H1 (cell line): ENCODE results near the gene MADD. TPM values are rescaled to one million over a fixed set of nuclear protein-coding genes. Genes with fewer than 3 reads are reported as not detected.

ENCODE experiments used
- CTCF ChIA-PET: fragments of 300-600 bp; sonication (Branson Sonifier 250); formaldehyde crosslinking; loops from one replicate; lab custom pipeline; 2021; ENCODE audit not compliant: partially characterized antibody; lab: Charles Lee
- POLR2A ChIA-PET: fragments of 300-600 bp; sonication (Branson Sonifier 250); formaldehyde crosslinking; loops from one replicate; lab custom pipeline; 2021; ENCODE audit warnings: inconsistent platforms; ENCODE audit not compliant: partially characterized antibody; lab: Charles Lee
- DNase-seq, 2 experiments: peaks; one replicate each; pipeline versions ENCODE4 v3.0.0 to v3.0.0-alpha.2; 2010 to 2022; ENCODE audit warnings: low spot score in 2 of 2, low read depth in 1 of 2, mixed read lengths in 1 of 2
- FAIRE-seq: peaks from 2 replicates; lab custom pipeline; 2011; peaks lifted over from hg19 to GRCh38; lab: Jason Lieb, UNC
- H2AFZ ChIP-seq: 2 replicates; pipeline ENCODE4 v1.8.1; 2012; ENCODE audit warnings: low read length, inconsistent platforms
- H2AK5ac ChIP-seq: 2 replicates; pipeline ENCODE4 v1.6.1; 2013; ENCODE audit warnings: low read depth, low read length
- H2BK120ac ChIP-seq: replicated peaks from 2 replicates; pipeline ENCODE3; 2013; ENCODE audit warnings: low read depth, low read length, inconsistent platforms
- H2BK12ac ChIP-seq: 2 replicates; pipeline ENCODE4 v1.6.1; 2013; ENCODE audit warnings: low read depth, low read length
- H2BK15ac ChIP-seq: 2 replicates; pipeline ENCODE4 v1.6.1; 2013; ENCODE audit warnings: low read length
- H2BK20ac ChIP-seq: 2 replicates; pipeline ENCODE4 v1.6.1; 2013; ENCODE audit warnings: low read length
- H2BK5ac ChIP-seq: 2 replicates; pipeline ENCODE4 v1.6.1; 2013; ENCODE audit warnings: low read depth, low read length
- H3K14ac ChIP-seq: 2 replicates; pipeline ENCODE4 v1.6.1; 2013; ENCODE audit warnings: inconsistent platforms; ENCODE audit not compliant: insufficient read length
- H3K18ac ChIP-seq: 2 replicates; pipeline ENCODE4 v1.6.1; 2013; ENCODE audit warnings: low read length; ENCODE audit errors: extremely low read depth
- H3K23ac ChIP-seq: 2 replicates; pipeline ENCODE4 v1.6.1; 2013; ENCODE audit warnings: inconsistent platforms; ENCODE audit not compliant: insufficient read length
- H3K23me2 ChIP-seq: 2 replicates; pipeline ENCODE4 v1.6.1; 2013; ENCODE audit warnings: low read depth, low read length
- H3K27ac ChIP-seq: 2 replicates; pipeline ENCODE4 v1.6.1; 2011; ENCODE audit warnings: low read depth, low read length, inconsistent platforms
- H3K27me3 ChIP-seq, 4 experiments: replicated peaks in 1 of 4; 1 replicate in 1 of 4; 2 replicates in 3 of 4; pipeline versions ENCODE4 v1.6.1 to v1.8.1; 2011 to 2013; ENCODE audit warnings: low read length in 3 of 4, mild to moderate bottlenecking in 3 of 4, inconsistent platforms in 2 of 4, mixed read lengths in 2 of 4, moderate library complexity in 1 of 4; ENCODE audit not compliant: control insufficient read depth in 3 of 4, insufficient read depth in 3 of 4; ENCODE audit errors: extremely low read depth in 1 of 4
- H3K36me3 ChIP-seq, 4 experiments: 2 replicates each; pipeline versions ENCODE4 v1.6.1 to v1.8.1; 2011 to 2013; ENCODE audit warnings: mild to moderate bottlenecking in 4 of 4, low read length in 3 of 4, moderate library complexity in 2 of 4, control low read depth in 1 of 4, inconsistent platforms in 1 of 4; ENCODE audit not compliant: insufficient read depth in 4 of 4, control insufficient read depth in 2 of 4
- H3K4ac ChIP-seq: replicated peaks from 2 replicates; pipeline ENCODE3; 2013; ENCODE audit warnings: low read length, low read depth, mixed read lengths, inconsistent platforms; ENCODE audit not compliant: insufficient read length
- H3K4me1 ChIP-seq, 4 experiments: replicated peaks in 1 of 4; 1 replicate in 1 of 4; 2 replicates in 3 of 4; pipeline versions ENCODE4 v1.6.1 to v1.8.1; 2011 to 2013; ENCODE audit warnings: low read length in 3 of 4, inconsistent platforms in 2 of 4, mixed read lengths in 1 of 4; ENCODE audit not compliant: insufficient read depth in 4 of 4, control insufficient read depth in 3 of 4
- H3K4me2 ChIP-seq, 2 experiments: 2 replicates each; pipeline versions ENCODE4 v1.6.1 to v1.8.1; 2011 to 2013; ENCODE audit warnings: low read depth in 2 of 2, low read length in 2 of 2, control low read depth in 1 of 2, inconsistent platforms in 1 of 2, mild to moderate bottlenecking in 1 of 2; ENCODE audit not compliant: insufficient read depth in 1 of 2
- H3K4me3 ChIP-seq, 4 experiments: fragments of 200-600, 300-600 bp in 1 of 4; sonication (generic), shearing (Covaris generic), sonication (Bioruptor Twin) in 1 of 4; 2 replicates each; pipeline versions ENCODE4 v1.5.1 to v1.8.1; 2011 to 2016; ENCODE audit warnings: low read length in 4 of 4, low read depth in 3 of 4, control low read depth in 2 of 4, inconsistent platforms in 2 of 4, mild to moderate bottlenecking in 2 of 4, mixed read lengths in 1 of 4, moderate library complexity in 1 of 4; ENCODE audit not compliant: insufficient read depth in 2 of 4; ENCODE audit errors: extremely low read depth in 1 of 4
- H3K56ac ChIP-seq: replicated peaks from 2 replicates; pipeline ENCODE3; 2013; ENCODE audit warnings: low read depth, mild to moderate bottlenecking, mixed read lengths, low read length, inconsistent platforms; ENCODE audit not compliant: insufficient read length
- H3K79me1 ChIP-seq: 2 replicates; pipeline ENCODE4 v1.6.1; 2013; ENCODE audit warnings: low read depth, low read length, control low read depth
- H3K79me2 ChIP-seq, 2 experiments: 2 replicates each; pipeline versions ENCODE4 v1.6.1 to v1.8.1; 2012 to 2013; ENCODE audit warnings: low read length in 2 of 2, mild to moderate bottlenecking in 2 of 2, inconsistent platforms in 1 of 2; ENCODE audit not compliant: insufficient read depth in 2 of 2, control insufficient read depth in 1 of 2
- H3K9ac ChIP-seq, 4 experiments: replicated peaks in 1 of 4; 1 replicate in 1 of 4; 2 replicates in 3 of 4; pipeline versions ENCODE4 v1.6.1 to v1.8.1; 2011 to 2013; ENCODE audit warnings: low read depth in 3 of 4, low read length in 3 of 4, control low read depth in 2 of 4, mild to moderate bottlenecking in 2 of 4, moderate library complexity in 2 of 4, inconsistent platforms in 1 of 4; ENCODE audit errors: extremely low read depth in 1 of 4
- H3K9me3 ChIP-seq, 2 experiments: 2 replicates each; pipeline versions ENCODE4 v1.6.1 to v1.8.1; 2012 to 2013; ENCODE audit warnings: mild to moderate bottlenecking in 2 of 2, moderate library complexity in 2 of 2, control low read depth in 1 of 2, inconsistent platforms in 1 of 2, low read depth in 1 of 2, low read length in 1 of 2, mixed read lengths in 1 of 2; ENCODE audit not compliant: insufficient read depth in 2 of 2
- H4K20me1 ChIP-seq, 2 experiments: replicated peaks in 1 of 2; 2 replicates each; pipeline versions ENCODE3 to v1.8.1; 2011 to 2013; ENCODE audit warnings: inconsistent platforms in 2 of 2, low read length in 2 of 2, mild to moderate bottlenecking in 1 of 2; ENCODE audit not compliant: insufficient read depth in 2 of 2, control insufficient read depth in 1 of 2
- H4K5ac ChIP-seq: 2 replicates; pipeline ENCODE4 v1.6.1; 2013; ENCODE audit warnings: low read length, low read depth, mixed read lengths, inconsistent platforms; ENCODE audit not compliant: insufficient read length
- H4K8ac ChIP-seq: 2 replicates; pipeline ENCODE4 v1.8.0; 2013; ENCODE audit warnings: mild to moderate bottlenecking, moderate library complexity, low read length, inconsistent platforms; ENCODE audit not compliant: insufficient read depth; ENCODE audit errors: extremely low read depth
- H4K91ac ChIP-seq: replicated peaks from 2 replicates; pipeline ENCODE3; 2013; ENCODE audit warnings: low read length, mixed read lengths, inconsistent platforms; ENCODE audit not compliant: insufficient read length
- CTBP2 ChIP-seq: IDR thresholded peaks from 2 replicates; pipeline ENCODE4 v1.7.0; 2011; ENCODE audit warnings: borderline replicate concordance, mild to moderate bottlenecking, moderate library complexity, mixed read lengths, low read length; ENCODE audit not compliant: insufficient read depth, insufficient read length
- FOSL1 ChIP-seq: IDR thresholded peaks from 2 replicates; pipeline ENCODE4 v1.6.1; 2011; ENCODE audit warnings: mild to moderate bottlenecking, low read depth, low read length, moderate library complexity; ENCODE audit not compliant: insufficient read depth
- HDAC2 ChIP-seq, 2 experiments: fragments of 300-600 bp in 1 of 2; sonication (generic) in 1 of 2; IDR thresholded peaks; 2 replicates each; pipeline ENCODE4 v1.6.1; 2011 to 2012; ENCODE audit warnings: low read depth in 2 of 2, low read length in 2 of 2, mild to moderate bottlenecking in 2 of 2, moderate library complexity in 2 of 2, borderline replicate concordance in 1 of 2, inconsistent platforms in 1 of 2
- SP1 ChIP-seq: IDR thresholded peaks from 2 replicates; pipeline ENCODE4 v1.6.1; 2011; ENCODE audit warnings: low read depth, low read length
- TAF7 ChIP-seq: optimal IDR thresholded peaks from 2 replicates; pipeline ENCODE3; 2011; ENCODE audit warnings: low read depth, mild to moderate bottlenecking, inconsistent platforms, low read length, moderate library complexity, borderline replicate concordance
- TEAD4 ChIP-seq: IDR thresholded peaks from 2 replicates; pipeline ENCODE4 v1.6.1; 2012; ENCODE audit warnings: low read depth, low read length, inconsistent platforms, mixed read lengths
- WGBS, 2 experiments: shearing (Covaris generic) in 1 of 2; methylation state at CpG; one replicate each; pipeline versions ENCODE4 v1.1.6 to v1.1.7; 2013 to 2015; ENCODE audit warnings: low lambda C conversion rate in 2 of 2, mixed read lengths in 2 of 2, inconsistent platforms in 1 of 2, low coverage in 1 of 2, missing lambda C conversion rate in 1 of 2; ENCODE audit not compliant: insufficient replicate concordance in 2 of 2, insufficient coverage in 1 of 2, insufficient read length in 1 of 2; ENCODE audit errors: extremely low coverage in 1 of 2, missing lambda C conversion rate in 1 of 2; 5-methylcytosine and 5-hydroxymethylcytosine counted together
- polyA plus RNA-seq, 7 experiments: library from polyadenylated mRNA; depleted of rRNA in 3 of 7; stranded (reverse) in 5 of 7; unstranded in 2 of 7; fragments of >200 nt in 5 of 7; fragments of 200-250 nt in 2 of 7; gene quantifications; 1 replicate in 5 of 7; 2 replicates in 1 of 7; 4 replicates in 1 of 7; pipeline versions ENCODE4 v1.2.1 to v1.2.3, GENCODE V29; 2011 to 2013; ENCODE audit warnings: missing spikeins in 2 of 7, mixed read lengths in 2 of 7
- total RNA-seq: library from RNA; stranded (reverse); fragmentation: NEBNext Ultra II Directional; extraction: Animal tissue kit (Norgen Biotek cat#: 25700); gene quantifications from 2 replicates; pipeline ENCODE4 v1.2.1, GENCODE V29; 2021

Gene MADD
- total and polyA plus RNA-seq, 2 of the 8 experiments (the other 6 are each of a cell fraction or from before 2014, with no cell fraction given), result 32.5 to 45.4 TPM

DNA sequence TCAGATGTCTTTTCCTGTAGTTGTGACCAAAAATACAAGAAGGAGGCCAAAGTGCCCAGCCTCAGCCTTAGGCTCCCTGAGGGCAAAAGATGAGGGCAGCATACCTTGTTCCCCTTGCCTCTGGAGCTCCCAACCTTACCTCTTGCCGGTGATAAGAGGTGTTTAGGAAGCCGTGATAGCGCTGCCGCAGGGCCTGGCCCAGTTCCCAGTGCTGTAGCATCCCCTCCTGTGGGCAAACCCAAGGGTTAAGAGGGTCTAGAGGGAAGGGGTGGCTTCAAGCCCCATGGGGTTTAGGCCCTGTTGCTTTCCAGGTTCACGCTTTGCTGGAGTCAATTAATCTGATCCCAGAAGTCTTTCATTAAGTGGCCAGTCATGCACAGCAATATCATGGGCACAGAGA lies 22.4 kb upstream of the MADD start:
- DNase-seq, result no peak
- Histone ChIP-seq H2AK5ac (no peak overlapping the region), H2BK20ac (no peak overlapping the region), H3K14ac (no peak overlapping the region), H3K18ac (no peak overlapping the region), H3K9ac (peak overlapping the region in 1 of 4 experiments; percentile 94; a peak in 1 of 7 replicates), H3K4me3 (peak overlapping the region in 2 of 4 experiments; percentile 42 to 90; a peak in 2 of 8 replicates), H2BK5ac (no peak overlapping the region), H3K23ac (no peak overlapping the region), H3K79me1 (no peaks in the 10 kb centered on the region), H3K56ac (no peak overlapping the region), H3K36me3 (peaks cover 4 to 19% (median 7%) of the 10 kb centered on the region in 4 experiments), H2AFZ (no peak overlapping the region), H4K8ac (no peak overlapping the region), H2BK120ac (no peak overlapping the region), H3K27me3 (no peaks in the 10 kb centered on the region), H3K23me2 (peaks cover 11% of the 10 kb centered on the region), H4K20me1 (peaks cover 0 to 6% of the 10 kb centered on the region in 2 experiments), H3K4me1 (peaks cover 0 to 6% (median 0%) of the 10 kb centered on the region in 4 experiments; a peak in 3 of 7 replicates), H3K27ac (no peak overlapping the region), H2BK12ac (no peak overlapping the region), H4K5ac (no peak overlapping the region), H2BK15ac (no peak overlapping the region), H3K9me3 (no peaks in the 10 kb centered on the region), H3K4me2 (peak overlapping the region; percentile 70 to 80), H3K4ac (no peak overlapping the region), H4K91ac (no peak overlapping the region), H3K79me2 (peaks cover 0 to 12% of the 10 kb centered on the region in 2 experiments; a peak in 1 of 4 replicates)
- ChIA-PET CTCF (interaction anchor here (0.7 to 10.9 kb wide), 13 partner anchors 12 to 108 kb away, joined by 3 to 127 read pairs (median 5); partner anchors contain the start of genes ARFGAP2 and NR1H3), POLR2A (interaction anchor here (0.8 to 11.4 kb wide), 16 partner anchors 11 to 104 kb away, joined by 3 to 138 read pairs (median 6); partner anchors contain the start of genes NR1H3 and PACSIN3)
- FAIRE-seq, result no peak
- WGBS, 2 experiments, result 85% methylated on average over 5 of the region's 5 CpGs; no CpG with 5 or more reads in 1 of the 2 experiments
- TF ChIP-seq FOSL1 (no peak), TAF7 (no peak), TEAD4 (no peak), HDAC2 (IDR thresholded peaks at IDR 0.05; ENCODE audit: borderline replicate concordance in 1 of 2, low read depth in 2 of 2, low read length in 2 of 2) (no peak), SP1 (no peak), CTBP2 (no peak)
